Ureter (tissue), 1 donor: ENCODE results near the gene POU6F2. TPM values are rescaled to one million over a fixed set of nuclear protein-coding genes. Genes with fewer than 3 reads are reported as not detected.
"Not testable (repeated sequence)": the region's sequence is repeated elsewhere in the genome, so short reads cannot be mapped to it uniquely, and the experiment has no call there.

Source experiments
- DNase-seq: peaks from one replicate; pipeline ENCODE4 v3.0.0-alpha.2; 2020; ENCODE audit warnings: low spot score
- total RNA-seq: library from RNA; stranded (reverse); gene quantifications from one replicate; pipeline ENCODE4 v1.2.4, GENCODE V29; 2023
- donor health status: DM: yes; HTN: yes; CAD: no.

Gene POU6F2
- total RNA-seq, 1 donor from 2014 or later: 0.39 TPM

GRCh38 chr7:39186671-39187070, 209.0 kb downstream of the POU6F2 start:
- no peak for DNase-seq

- DNase-seq: no peak
Observed at GRCh38 chr7:39187130-39187529, 209.4 kb downstream of the POU6F2 start.

- DNase-seq: no peak
Observed at GRCh38 chr7:39192476-39192875, 214.8 kb downstream of the POU6F2 start.

GRCh38 chr7:39194388-39194787, 216.7 kb downstream of the POU6F2 start:
- DNase-seq: not testable (repeated sequence)

GRCh38 chr7:39195967-39196366, 218.3 kb downstream of the POU6F2 start:
- DNase-seq: no peak

GRCh38 chr7:39197831-39198230, 220.1 kb downstream of the POU6F2 start:
- no peak for DNase-seq

GRCh38 chr7:39198556-39198955, 220.8 kb downstream of the POU6F2 start:
- no peak for DNase-seq

GRCh38 chr7:39199006-39199405, 221.3 kb downstream of the POU6F2 start:
- no peak for DNase-seq

GRCh38 chr7:39199951-39200350, 222.2 kb downstream of the POU6F2 start:
- DNase-seq: no peak

GRCh38 chr7:39202041-39202440, 224.3 kb downstream of the POU6F2 start:
- no peak for DNase-seq

- no peak for DNase-seq
Observed at GRCh38 chr7:39210362-39210761, 232.7 kb downstream of the POU6F2 start.

GRCh38 chr7:39211581-39211980, 233.9 kb downstream of the POU6F2 start:
- DNase-seq: no peak

- no peak for DNase-seq
Observed at GRCh38 chr7:39212876-39213275, 235.2 kb downstream of the POU6F2 start.

- DNase-seq: no peak
Observed at GRCh38 chr7:39217783-39218182, 240.1 kb downstream of the POU6F2 start.

GRCh38 chr7:39219869-39220268, 242.2 kb downstream of the POU6F2 start:
- no peak for DNase-seq

GRCh38 chr7:39221901-39222300, 244.2 kb downstream of the POU6F2 start:
- DNase-seq: no peak

GRCh38 chr7:39228946-39229345, 251.2 kb downstream of the POU6F2 start:
- DNase-seq: no peak

- DNase-seq: no peak
Observed at GRCh38 chr7:39233851-39234529, 256.3 kb downstream of the POU6F2 start.

- no peak for DNase-seq
Observed at GRCh38 chr7:39238234-39238869, 260.6 kb downstream of the POU6F2 start.

- DNase-seq: no peak
Observed at GRCh38 chr7:39240864-39241263, 263.2 kb downstream of the POU6F2 start.

GRCh38 chr7:39247576-39247975, 269.9 kb downstream of the POU6F2 start:
- no peak for DNase-seq

GRCh38 chr7:39248041-39248691, 270.5 kb downstream of the POU6F2 start:
- no peak for DNase-seq

GRCh38 chr7:39248692-39249090, 271.0 kb downstream of the POU6F2 start:
- DNase-seq: no peak
